Peyer's patch (tissue), 4 donors: Measurements from ENCODE around the gene PIF1.

Experiments
- CTCF ChIP-seq, 6 experiments: fragments of 450-650 bp in 4 of 6; fragments of 200-600 bp in 2 of 6; sonication (generic) in 1 of 6; IDR thresholded peaks; one replicate each; pipeline ENCODE4 v1.5.1; 2017 to 2019; ENCODE audit warnings: antibody characterized with exemption in 6 of 6, mild to moderate bottlenecking in 3 of 6, moderate library complexity in 1 of 6
- POLR2A ChIP-seq, 2 donors: fragments of 450-650 bp; IDR thresholded peaks; one replicate each; pipeline ENCODE4 v1.5.1; 2017; ENCODE audit warnings: antibody characterized with exemption in 2 of 2, mild to moderate bottlenecking in 2 of 2, moderate library complexity in 2 of 2

GRCh38 chr15:64847448-64847847 lies 22.0 kb upstream of the PIF1 start:
- TF ChIP-seq CTCF (IDR thresholded peaks at IDR 0.05), result no peak
- no peak for TF ChIP-seq POLR2A (IDR thresholded peaks at IDR 0.05)
